Activated T-helper 1 cell treated with Interleukin-2 at 50 U/mL for 16 hours (primary cell): Measurements from ENCODE around the gene ATP13A1.

Experiments
- DNase-seq: peaks from one replicate; pipeline ENCODE4 v3.0.0-alpha.2; 2020; ENCODE audit warnings: low read depth

The ATP13A1 gene

GRCh38 chr19:19643158-19644053, 20.1 kb downstream of the ATP13A1 start, which contains the start of gene GMIP:
Gene GMIP, minus strand, starts transcription at chr19:19643657. Its CDS starts 128 bp downstream, at chr19:19643529.
- peak; percentile 81 for DNase-seq

- DNase-seq: no peak
Measured at GRCh38 chr19:19642506-19643157, 20.8 kb downstream of the ATP13A1 start.

GRCh38 chr19:19637523-19638251, 25.8 kb downstream of the ATP13A1 start:
- no peak for DNase-seq

GRCh38 chr19:19637186-19637522, 26.3 kb downstream of the ATP13A1 start:
- no peak for DNase-seq

GRCh38 chr19:19636573-19637185, 26.8 kb downstream of the ATP13A1 start:
- DNase-seq: no peak

GRCh38 chr19:19635313-19635702, 28.2 kb downstream of the ATP13A1 start:
- no peak for DNase-seq

GRCh38 chr19:19634516-19635312, 28.8 kb downstream of the ATP13A1 start:
- DNase-seq: no peak

- no peak for DNase-seq
Measured at GRCh38 chr19:19633711-19634515, 29.6 kb downstream of the ATP13A1 start.

GRCh38 chr19:19632661-19633060, 30.8 kb downstream of the ATP13A1 start:
- DNase-seq: no peak

- no peak for DNase-seq
Measured at GRCh38 chr19:19631346-19631745, 32.1 kb downstream of the ATP13A1 start.

- DNase-seq: no peak
Measured at GRCh38 chr19:19630426-19630825, 33.0 kb downstream of the ATP13A1 start.

GRCh38 chr19:19630062-19630414, 33.4 kb downstream of the ATP13A1 start:
- no peak for DNase-seq

GRCh38 chr19:19628501-19629134, 34.9 kb downstream of the ATP13A1 start:
- peak; percentile 33 for DNase-seq

GRCh38 chr19:19627621-19628500, 35.6 kb downstream of the ATP13A1 start, which contains the start of gene LPAR2:
Gene LPAR2, minus strand, starts transcription at chr19:19628220. Its CDS starts 945 bp downstream, at chr19:19627275.
- peak; percentile 81 for DNase-seq

- DNase-seq: no peak
Measured at GRCh38 chr19:19626516-19627472, 36.7 kb downstream of the ATP13A1 start.

- DNase-seq: no peak
Measured at GRCh38 chr19:19624032-19624570, 39.4 kb downstream of the ATP13A1 start.

- no peak for DNase-seq
Measured at GRCh38 chr19:19623383-19623782, 40.1 kb downstream of the ATP13A1 start.

GRCh38 chr19:19619849-19620210, 43.6 kb downstream of the ATP13A1 start:
- DNase-seq: no peak
